PC-3 (cell line): ENCODE data around the gene CTNNA2. TPM values are rescaled to one million over a fixed set of nuclear protein-coding genes. Genes with fewer than 3 reads are reported as not detected.

Experiments used
- ATAC-seq: fragments of 200-7000 bp; cut with Tn5 transposase; 2 replicates; pipeline ENCODE4 v1.9.1; 2020; ENCODE audit warnings: mild to moderate bottlenecking, moderate library complexity
- BruUV-seq: library from RNA; stranded (reverse); fragments of 400-500 nt; replicated peaks from 2 replicates; lab custom pipeline; 2021; lab: Mats Ljungman, UMichigan
- CTCF ChIA-PET: fragments of 300-600 bp; sonication (Branson Sonifier 250); formaldehyde crosslinking; loops from one replicate; lab custom pipeline; 2022; ENCODE audit warnings: antibody characterized with exemption; lab: Charles Lee
- POLR2A ChIA-PET: fragments of 300-600 bp; sonication (Branson Sonifier 250); formaldehyde crosslinking; loops from one replicate; lab custom pipeline; 2022; ENCODE audit warnings: antibody characterized with exemption; ENCODE audit not compliant: unreplicated experiment; lab: Charles Lee
- DNase-seq: peaks from one replicate; pipeline ENCODE4 v3.0.0-alpha.2; 2015
- H2AFZ ChIP-seq: fragments of 300-600 bp; sonication (generic); 2 replicates; pipeline ENCODE4 v1.6.0; 2016; ENCODE audit warnings: antibody characterized with exemption, low read length
- H3F3A ChIP-seq: fragments of 300-600 bp; sonication (generic); one replicate; pipeline ENCODE4 v1.6.0; 2017; ENCODE audit warnings: antibody characterized with exemption, low read length, control low read depth, mild to moderate bottlenecking; ENCODE audit not compliant: unreplicated experiment
- H3K27ac ChIP-seq: fragments of 300-600 bp; sonication (generic); 2 replicates; pipeline ENCODE4 v1.5.1; 2016; ENCODE audit warnings: mild to moderate bottlenecking, low read length
- H3K27me3 ChIP-seq: fragments of 300-600 bp; sonication (generic); 2 replicates; pipeline ENCODE4 v1.6.1; 2016; ENCODE audit warnings: low read length, mixed read lengths
- H3K36me3 ChIP-seq: fragments of 300-600 bp; sonication (generic); 2 replicates; pipeline ENCODE4 v1.6.1; 2016; ENCODE audit warnings: low read depth, mixed run types, low read length, mixed read lengths
- H3K4me1 ChIP-seq: fragments of 300-600 bp; sonication (generic); 2 replicates; pipeline ENCODE4 v1.5.1; 2016; ENCODE audit warnings: low read length; ENCODE audit not compliant: insufficient read depth
- H3K4me2 ChIP-seq: fragments of 300-600 bp; sonication (generic); 2 replicates; pipeline ENCODE4 v1.6.0; 2016; ENCODE audit warnings: low read length
- H3K4me3 ChIP-seq: fragments of 300-600 bp; sonication (generic); 2 replicates; pipeline ENCODE4 v1.5.1; 2016; ENCODE audit warnings: mild to moderate bottlenecking, low read length, mixed read lengths
- H3K79me2 ChIP-seq: fragments of 300-600 bp; sonication (generic); 2 replicates; pipeline ENCODE4 v1.6.1; 2017; ENCODE audit warnings: low read length, mixed read lengths
- H3K9ac ChIP-seq: fragments of 300-600 bp; sonication (generic); 2 replicates; pipeline ENCODE4 v1.6.0; 2016; ENCODE audit warnings: mild to moderate bottlenecking, low read length
- H3K9me2 ChIP-seq: fragments of 300-600 bp; sonication (generic); replicated peaks from 2 replicates; pipeline ENCODE4 v1.6.1; 2016; ENCODE audit warnings: mixed run types, low read length, mixed read lengths
- H3K9me3 ChIP-seq: fragments of 300-600 bp; sonication (generic); 2 replicates; pipeline ENCODE4 v1.6.1; 2016; ENCODE audit warnings: low read length, mixed read lengths
- H4K20me1 ChIP-seq: fragments of 300-600 bp; sonication (generic); 2 replicates; pipeline ENCODE4 v1.6.1; 2016; ENCODE audit warnings: low read length, mixed read lengths
- CTCF ChIP-seq: fragments of 300-600 bp; sonication (generic); conservative IDR thresholded peaks from 2 replicates; pipeline ENCODE4 v1.5.1; 2017; ENCODE audit warnings: antibody characterized with exemption, low read depth, mild to moderate bottlenecking, low read length
- EZH2 ChIP-seq: fragments of 300-600 bp; sonication (generic); IDR thresholded peaks from one replicate; pipeline ENCODE4 v1.6.1; 2017; ENCODE audit warnings: antibody characterized with exemption, mild to moderate bottlenecking, low read length; ENCODE audit not compliant: unreplicated experiment
- EZH2phosphoT487 ChIP-seq: fragments of 300-600 bp; sonication (generic); IDR thresholded peaks from 2 replicates; pipeline ENCODE4 v1.6.1; 2018; ENCODE audit warnings: mild to moderate bottlenecking, antibody characterized with exemption, low read length, borderline replicate concordance
- intact Hi-C: fragments of 100-400 bp; cut with micrococcal nuclease; formaldehyde crosslinking; loops from 2 replicates; pipeline ENCODE4 v1.9.0; 2023
- total RNA-seq: library from RNA; depleted of rRNA; stranded (reverse); fragments of >200 nt; gene quantifications from 2 replicates; pipeline ENCODE4 v1.2.3, GENCODE V29; 2014

The CTNNA2 gene
- total RNA-seq, 1 experiment from 2014 or later = not detected

GRCh38 chr2:79935771-79936657 is 423.2 kb downstream of the CTNNA2 start:
- Histone ChIP-seq H3K9ac (no peak overlapping the region), H3K27ac (no peak overlapping the region), H3F3A (no peaks in the 10 kb centered on the region), H3K9me3 (no peaks in the 10 kb centered on the region), H3K4me2 (no peak overlapping the region), H3K36me3 (no peaks in the 10 kb centered on the region), H3K4me3 (no peak overlapping the region), H3K9me2 (no peaks in the 10 kb centered on the region), H3K27me3 (no peaks in the 10 kb centered on the region), H3K4me1 (no peaks in the 10 kb centered on the region), H2AFZ (peak overlapping the region; percentile 11; the same call in 1 of the 2 replicates), H4K20me1 (no peaks in the 10 kb centered on the region), H3K79me2 (no peaks in the 10 kb centered on the region)
- BruUV-seq = no TSS peak
- DNase-seq = peak; percentile 58
- ChIA-PET CTCF (interaction anchor here (0.9 kb wide), 1 partner anchor 563 kb away, joined by 3 read pairs; no protein-coding TSS in a partner anchor), POLR2A (no interaction called here)
- TF ChIP-seq EZH2 (no peak), EZH2phosphoT487 (no peak), CTCF (peak; percentile 65)
- intact Hi-C loops = no loop called here
- peak; percentile 67; the same call in 1 of the 2 replicates for ATAC-seq

- POLR2A ChIA-PET = no interaction called here
- no peak for ATAC-seq
- H2AFZ ChIP-seq = no peak overlapping the region
Observed at GRCh38 chr2:79936715-79937114, 423.9 kb downstream of the CTNNA2 start.

More at GRCh38 chr2:79936715-79937114, 423.9 kb downstream of the CTNNA2 start:
- no peaks in the 10 kb centered on the region for H3K9me2 ChIP-seq
- H3K4me3 ChIP-seq = no peak overlapping the region
- no peaks in the 10 kb centered on the region for H3K27me3 ChIP-seq
- no peak overlapping the region for H3K9ac ChIP-seq
- DNase-seq = no peak
- H4K20me1 ChIP-seq = no peaks in the 10 kb centered on the region
- no peaks in the 10 kb centered on the region for H3K79me2 ChIP-seq
- H3K27ac ChIP-seq = no peak overlapping the region
- intact Hi-C loops = no loop called here
- TF ChIP-seq EZH2 = no peak
- no peak for TF ChIP-seq CTCF
- TF ChIP-seq EZH2phosphoT487 = no peak
- H3F3A ChIP-seq = no peaks in the 10 kb centered on the region
- H3K9me3 ChIP-seq = no peaks in the 10 kb centered on the region
- H3K4me1 ChIP-seq = no peaks in the 10 kb centered on the region
- BruUV-seq = no TSS peak
- CTCF ChIA-PET = interaction anchor here (0.9 kb wide), 1 partner anchor 562 kb away, joined by 3 read pairs; no protein-coding TSS in a partner anchor
- no peaks in the 10 kb centered on the region for H3K36me3 ChIP-seq
- no peak overlapping the region for H3K4me2 ChIP-seq
